Pancreas (tissue), 10 donors: ENCODE results near the gene MYCBPAP. TPM values are rescaled to one million over a fixed set of nuclear protein-coding genes. Genes with fewer than 3 reads are reported as not detected.
A peak's percentile ranks its signal among the peaks of the same experiment; 100 is the strongest.
"Not testable (repeated sequence)": the region's sequence is repeated elsewhere in the genome, so short reads cannot be mapped to it uniquely, and the experiment has no call there.

Experiments
- ATAC-seq, 4 donors: fragments of 200-7000 bp; cut with Tn5 transposase; one replicate each; pipeline versions ENCODE4 v1.8.0 to v1.9.1; 2020; ENCODE audit warnings: mild to moderate bottlenecking in 4 of 4, moderate library complexity in 4 of 4
- DNase-seq, 6 donors: peaks; one replicate each; pipeline ENCODE4 v3.0.0-alpha.2; 2020
- FAIRE-seq: peaks from 2 replicates; lab custom pipeline; 2012; peaks lifted over from hg19 to GRCh38; lab: Jason Lieb, UNC
- H3K27ac ChIP-seq, 4 donors: fragments of 200-600 bp; sonication (generic); 1 replicate in 3 of 4; 2 replicates in 1 of 4; pipeline versions ENCODE4 v1.5.0 to v1.8.0; 2020
- H3K27me3 ChIP-seq, 4 donors: fragments of 200-600 bp; one replicate each; pipeline ENCODE4 v1.8.0; 2021
- H3K36me3 ChIP-seq, 3 donors: fragments of 200-600 bp; sonication (generic) in 1 of 3; one replicate each; pipeline versions ENCODE4 v1.5.0 to v1.8.0; 2020 to 2021
- H3K4me1 ChIP-seq, 3 donors: fragments of 200-600 bp; one replicate each; pipeline ENCODE4 v1.8.0; 2021
- H3K4me3 ChIP-seq, 4 donors: fragments of 200-600 bp; sonication (generic) in 2 of 4; one replicate each; pipeline versions ENCODE4 v1.5.0 to v1.8.0; 2020 to 2021
- H3K9me3 ChIP-seq, 4 donors: fragments of 200-600 bp; one replicate each; pipeline ENCODE4 v1.8.0; 2021
- CTCF ChIP-seq, 4 donors: fragments of 200-600 bp; sonication (generic) in 3 of 4; IDR thresholded peaks; one replicate each; pipeline versions ENCODE4 v1.5.0 to v1.8.0; 2021; ENCODE audit warnings: antibody characterized with exemption in 4 of 4
- WGBS, 2 donors: extraction: QIAGEN DNeasy Blood & Tissue Kit; methylation state at CpG; one replicate each; pipeline ENCODE4 v1.1.7; 2013; 5-methylcytosine and 5-hydroxymethylcytosine counted together
- intact Hi-C, 3 donors: fragments of 100-400 bp; cut with DNase I; formaldehyde crosslinking; loops; one replicate each; pipeline versions ENCODE4 v1.11.1 to v1.14.2; 2022
- polyA plus RNA-seq, 2 donors: library from polyadenylated mRNA; stranded (reverse); fragments of 200-250 nt; gene quantifications; one replicate each; pipeline ENCODE4 v1.2.3, GENCODE V29; 2013
- total RNA-seq, 6 donors: library from RNA; stranded (reverse); fragmentation: NEBNext Ultra II Directional in 4 of 6; extraction: Animal tissue kit (Norgen Biotek cat#: 25700) in 4 of 6; gene quantifications; one replicate each; pipeline versions ENCODE4 v1.2.1 to v1.2.4, GENCODE V29; 2021 to 2023
- donor health status: healthy with polysubstance abuse.
- donor health status: DM: no; HTN: no; CAD: no; lungs with moderate emphysema.
- donor health status: DM: no; HTN: no; CAD: no.
- donor health status: control.
- donor health status: control.
- donor health status: Bipolar disorder and iron deficiency.
- donor health status: DM: yes; HTN: yes; CAD: no.
- donor health status: DM: no; HTN: no; CAD: no.
- donor health status: DM: no; HTN: no; CAD: no.
- donor health status: DM: yes; HTN: yes; CAD: no.

Gene MYCBPAP
- total and polyA plus RNA-seq, 8 donors = 0.43 to 1.7 (median 1.0) TPM

- Histone ChIP-seq H3K27me3 (no peaks in the 10 kb centered on the region), H3K36me3 (no peaks in the 10 kb centered on the region), H3K9me3 (no peaks in the 10 kb centered on the region), H3K4me3 (no peak overlapping the region), H3K27ac (no peak overlapping the region), H3K4me1 (no peaks in the 10 kb centered on the region)
- DNase-seq = peak in 1 of 6 donors; percentile 12
- ATAC-seq = no peak
- TF ChIP-seq CTCF (IDR thresholded peaks at IDR 0.05) = no peak
- intact Hi-C loops = loop anchor here in 2 of 3 donors (5.0 to 10.0 kb wide), 2 partner anchors 103 to 106 kb away; no protein-coding TSS in a partner anchor
- WGBS, 2 donors = 70 to 73% methylated on average over 6 of the region's 6 CpGs
- FAIRE-seq = no peak
These were observed 37.8 kb upstream of the MYCBPAP start for GRCh38 chr17:50470426-50470825.

DNA sequence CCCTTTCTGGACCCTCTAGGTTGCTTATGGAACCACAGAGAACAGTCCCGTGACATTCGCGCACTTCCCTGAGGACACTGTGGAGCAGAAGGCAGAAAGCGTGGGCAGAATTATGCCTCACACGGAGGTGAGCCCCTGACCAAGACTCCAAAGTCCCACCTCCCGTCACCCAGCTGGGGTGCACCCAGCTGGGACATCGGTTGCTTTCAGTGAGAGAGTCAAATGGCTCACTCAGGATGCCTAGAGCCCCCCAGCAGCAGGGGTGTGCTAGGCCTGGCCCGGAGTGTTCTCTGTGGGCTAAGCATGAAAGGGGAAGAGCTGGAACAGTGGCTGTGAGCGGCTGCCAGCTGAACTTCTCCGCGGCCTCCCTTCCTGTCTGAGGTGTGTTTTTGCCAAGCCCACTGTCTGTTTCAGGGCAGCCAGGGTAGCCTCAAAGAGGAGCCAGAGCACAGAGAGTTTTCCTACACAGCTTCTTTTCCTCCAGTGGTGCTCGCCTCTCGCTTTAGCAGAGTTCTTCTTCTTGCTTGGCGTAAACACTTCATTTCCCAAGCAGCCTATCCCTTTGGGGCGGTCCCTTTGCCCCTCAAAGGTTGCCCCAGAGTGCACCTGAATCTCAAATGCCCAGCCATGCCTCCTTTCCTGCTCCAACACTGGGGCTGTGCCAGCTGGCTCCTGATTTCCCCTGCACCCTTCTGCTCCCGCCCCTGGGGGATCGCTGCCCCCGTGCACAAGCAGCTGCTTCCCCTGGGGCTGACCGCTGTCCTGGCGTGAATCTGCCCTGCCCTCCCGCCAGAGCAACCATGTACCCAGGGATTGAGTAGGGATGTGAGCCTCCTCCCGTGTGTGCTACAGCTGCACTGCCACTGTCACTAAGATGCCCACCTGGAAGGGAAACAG lies 37.0 kb upstream of the MYCBPAP start:
- no peak for TF ChIP-seq CTCF (IDR thresholded peaks at IDR 0.05)
- H3K4me3 ChIP-seq = no peak overlapping the region
- DNase-seq (peak in 1 of 6 donors; percentile 12), FAIRE-seq (no peak), ATAC-seq (no peak)
- no peaks in the 10 kb centered on the region for H3K27me3 ChIP-seq
- H3K9me3 ChIP-seq = no peaks in the 10 kb centered on the region
- H3K4me1 ChIP-seq = no peaks in the 10 kb centered on the region
- no peak overlapping the region for H3K27ac ChIP-seq
- intact Hi-C loops = loop anchor here in 2 of 3 donors (5.0 to 10.0 kb wide), 2 partner anchors 104 to 106 kb away; no protein-coding TSS in a partner anchor
- WGBS, 2 donors = 84 to 85% methylated on average over 22 of the region's 22 CpGs
- H3K36me3 ChIP-seq = no peaks in the 10 kb centered on the region

GRCh38 chr17:50472286-50472685 lies 36.0 kb upstream of the MYCBPAP start:
- ATAC-seq = no peak
- no peaks in the 10 kb centered on the region for H3K36me3 ChIP-seq
- TF ChIP-seq CTCF (IDR thresholded peaks at IDR 0.05) = no peak
- WGBS, 2 donors = 92 to 93% methylated on average over 10 of the region's 10 CpGs
- H3K9me3 ChIP-seq = no peaks in the 10 kb centered on the region
- no peak for DNase-seq
- intact Hi-C loops = loop anchor here in 2 of 3 donors (5.0 to 10.0 kb wide), 2 partner anchors 105 to 107 kb away; no protein-coding TSS in a partner anchor
- no peaks in the 10 kb centered on the region for H3K27me3 ChIP-seq
- no peak overlapping the region for H3K4me3 ChIP-seq
- no peak for FAIRE-seq
- H3K27ac ChIP-seq = no peak overlapping the region
- H3K4me1 ChIP-seq = peaks cover 0 to 6% (median 2%) of the 10 kb centered on the region in 3 donors

DNA sequence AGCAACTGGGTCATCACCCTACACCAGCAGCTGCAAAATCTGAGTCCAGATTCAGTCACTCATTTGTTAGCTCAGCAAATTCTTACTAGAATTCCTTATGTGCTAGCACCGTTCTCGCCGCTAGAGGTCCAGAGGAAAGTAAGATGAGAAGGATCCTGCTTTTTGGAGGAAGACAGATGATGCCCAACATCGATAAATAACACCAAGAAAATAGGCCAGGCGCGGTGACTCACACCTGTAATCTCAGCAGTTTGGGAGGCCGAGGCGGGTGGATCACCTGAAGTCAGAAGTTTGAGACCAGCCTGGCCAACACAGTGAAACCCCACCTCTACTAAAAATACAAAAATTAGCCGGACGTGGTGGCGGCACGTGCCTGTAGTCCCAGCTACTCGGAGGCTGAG lies 35.5 kb upstream of the MYCBPAP start:
- H3K27ac ChIP-seq = not testable (repeated sequence)

DNA sequence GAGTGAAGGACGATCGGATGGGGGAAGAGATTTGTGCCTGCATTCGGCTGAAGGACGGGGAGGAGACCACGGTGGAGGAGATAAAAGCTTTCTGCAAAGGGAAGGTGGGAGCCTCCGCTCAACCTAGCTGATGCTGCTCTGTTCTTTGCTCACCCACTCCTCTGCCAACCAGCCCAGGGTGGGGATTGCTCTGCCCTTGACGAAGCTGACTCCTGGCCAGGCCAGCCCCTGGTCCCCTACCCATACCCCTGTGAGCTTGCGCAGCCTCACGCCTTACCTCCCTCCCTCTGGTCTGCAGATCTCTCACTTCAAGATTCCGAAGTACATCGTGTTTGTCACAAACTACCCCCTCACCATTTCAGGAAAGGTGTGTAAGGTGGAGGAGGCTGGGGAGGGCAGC lies 34.3 kb upstream of the MYCBPAP start:
- H3K4me3 ChIP-seq = no peak overlapping the region
- H3K36me3 ChIP-seq = no peaks in the 10 kb centered on the region
- H3K4me1 ChIP-seq = peaks cover 5 to 9% (median 6%) of the 10 kb centered on the region in 3 donors
- intact Hi-C loops = loop anchor here in 2 of 3 donors (5.0 to 10.0 kb wide), 2 partner anchors 107 to 109 kb away; no protein-coding TSS in a partner anchor
- 79 to 80% methylated on average over 11 of the region's 11 CpGs for WGBS, 2 donors
- no peaks in the 10 kb centered on the region for H3K9me3 ChIP-seq
- no peaks in the 10 kb centered on the region for H3K27me3 ChIP-seq
- H3K27ac ChIP-seq = no peak overlapping the region
- DNase-seq = peak in 1 of 6 donors; percentile 7
- TF ChIP-seq CTCF (IDR thresholded peaks at IDR 0.05) = no peak
- ATAC-seq = no peak
- FAIRE-seq = no peak

More for the DNA sequence above, 35.5 kb upstream of the MYCBPAP start:
- intact Hi-C loops = loop anchor here in 2 of 3 donors (5.0 to 10.0 kb wide), 2 partner anchors 105 to 108 kb away; no protein-coding TSS in a partner anchor
- not testable (repeated sequence) for FAIRE-seq, H3K36me3 ChIP-seq, ATAC-seq, H3K4me1 ChIP-seq, H3K9me3 ChIP-seq, H3K4me3 ChIP-seq, H3K27me3 ChIP-seq
- WGBS, 2 donors = 87 to 92% methylated on average over 13 of the region's 13 CpGs
- DNase-seq = peak in 1 of 6 donors; percentile 2
